ENCODE measurements around the gene RAPGEF4.

The RAPGEF4 gene

GRCh38 chr2:173054466-173054865 is 318.8 kb downstream of the RAPGEF4 start:
- DNase-seq (ENCODE audit: low spot score), result no peak
- in situ Hi-C loops (cut with MboI; ENCODE audit: low pct_unique_long_range_greater_than_20kb, low sequenced_read_pairs, unreplicated experiment), result no loop called here
- TF ChIP-seq CTCF (IDR thresholded peaks at IDR 0.05; ENCODE audit: extremely low read depth, insufficient read depth, missing control alignments), result no peak

GRCh38 chr2:173056705-173057364 is 321.2 kb downstream of the RAPGEF4 start:
- DNase-seq (ENCODE audit: low spot score), result no peak
- in situ Hi-C loops (cut with MboI; ENCODE audit: low pct_unique_long_range_greater_than_20kb, low sequenced_read_pairs, unreplicated experiment), result no loop called here

GRCh38 chr2:173058097-173058496 is 322.5 kb downstream of the RAPGEF4 start:
- in situ Hi-C loops (cut with MboI; ENCODE audit: low pct_unique_long_range_greater_than_20kb, low sequenced_read_pairs, unreplicated experiment), result no loop called here
- DNase-seq (ENCODE audit: low spot score), result no peak
- no peak for TF ChIP-seq CTCF (IDR thresholded peaks at IDR 0.05; ENCODE audit: extremely low read depth, insufficient read depth, missing control alignments)

More at GRCh38 chr2:173056705-173057364, 321.2 kb downstream of the RAPGEF4 start:
- no peak for TF ChIP-seq CTCF (IDR thresholded peaks at IDR 0.05; ENCODE audit: extremely low read depth, insufficient read depth, missing control alignments)

GRCh38 chr2:173058673-173059072 is 323.0 kb downstream of the RAPGEF4 start:
- no peak for DNase-seq (ENCODE audit: low spot score)
- TF ChIP-seq CTCF (IDR thresholded peaks at IDR 0.05; ENCODE audit: extremely low read depth, insufficient read depth, missing control alignments), result no peak
- in situ Hi-C loops (cut with MboI; ENCODE audit: low pct_unique_long_range_greater_than_20kb, low sequenced_read_pairs, unreplicated experiment), result no loop called here

- no peak for TF ChIP-seq CTCF (IDR thresholded peaks at IDR 0.05; ENCODE audit: extremely low read depth, insufficient read depth, missing control alignments)
- no peak for DNase-seq (ENCODE audit: low spot score)
- in situ Hi-C loops (cut with MboI; ENCODE audit: low pct_unique_long_range_greater_than_20kb, low sequenced_read_pairs, unreplicated experiment), result no loop called here
Measured at GRCh38 chr2:173059292-173059691, 323.6 kb downstream of the RAPGEF4 start.

GRCh38 chr2:173059971-173060461 is 324.4 kb downstream of the RAPGEF4 start:
- in situ Hi-C loops (cut with MboI; ENCODE audit: low pct_unique_long_range_greater_than_20kb, low sequenced_read_pairs, unreplicated experiment), result no loop called here
- TF ChIP-seq CTCF (IDR thresholded peaks at IDR 0.05; ENCODE audit: extremely low read depth, insufficient read depth, missing control alignments), result no peak
- no peak for DNase-seq (ENCODE audit: low spot score)
